HepG2 (cell line): ENCODE results near the gene C1QTNF1. TPM values are rescaled to one million over a fixed set of nuclear protein-coding genes. Genes with fewer than 3 reads are reported as not detected.

Experiments
- ATAC-seq: fragments of 200-7000 bp; cut with Tn5 transposase; 3 replicates; pipeline ENCODE4 v1.9.1; 2020; ENCODE audit warnings: mild to moderate bottlenecking, moderate library complexity
- BruUV-seq: library from RNA; stranded (reverse); fragments of 400-500 nt; replicated peaks from 2 replicates; lab custom pipeline; 2021; lab: Mats Ljungman, UMichigan
- CTCF ChIA-PET: fragments of 300-600 bp; formaldehyde crosslinking; extraction: SDS; loops from one replicate; lab custom pipeline; 2021; ENCODE audit warnings: low total read pairs, inconsistent platforms, low intra/inter-chr PET ratio; lab: Yijun Ruan, JAX
- POLR2A ChIA-PET: fragments of 350-600 bp; sonication (Branson Sonifier 250); formaldehyde crosslinking; loops from one replicate; lab custom pipeline; 2020; ENCODE audit warnings: antibody characterized with exemption, inconsistent platforms; lab: Yijun Ruan, JAX
- DNase-seq: peaks from one replicate; pipeline ENCODE4 v3.0.0-alpha.2; 2015; ENCODE audit warnings: low spot score
- FAIRE-seq: peaks from 3 replicates; lab custom pipeline; 2011; peaks lifted over from hg19 to GRCh38; lab: Jason Lieb, UNC
- H2AFZ ChIP-seq: one replicate; pipeline ENCODE4 v1.6.1; 2011; ENCODE audit warnings: low read length, inconsistent platforms
- H3K27ac ChIP-seq: fragments of 300-600 bp; 3 replicates; pipeline ENCODE4 v1.8.0; 2011; ENCODE audit warnings: mixed run types, mild to moderate bottlenecking, mixed read lengths, low read length, inconsistent platforms; ENCODE audit not compliant: insufficient read depth; ENCODE audit errors: extremely low read length
- H3K27me3 ChIP-seq, 2 experiments: fragments of 200-600 bp in 1 of 2; 2 replicates in 1 of 2; 3 replicates in 1 of 2; pipeline versions ENCODE4 v1.6.0 to v1.8.0; 2011; ENCODE audit warnings: low read length in 2 of 2, mild to moderate bottlenecking in 2 of 2, moderate library complexity in 2 of 2, inconsistent platforms in 1 of 2; ENCODE audit not compliant: insufficient read depth in 2 of 2, control insufficient read depth in 1 of 2
- H3K36me3 ChIP-seq, 2 experiments: fragments of 200-600 bp in 1 of 2; replicated peaks in 1 of 2; 2 replicates in 1 of 2; 3 replicates in 1 of 2; pipeline versions ENCODE4 v1.5.1 to v1.8.0; 2011; ENCODE audit warnings: low read length in 2 of 2, inconsistent platforms in 1 of 2; ENCODE audit not compliant: insufficient read depth in 2 of 2, control insufficient read depth in 1 of 2
- H3K4me1 ChIP-seq: 2 replicates; pipeline ENCODE4 v1.5.1; 2012; ENCODE audit warnings: low read length, inconsistent platforms; ENCODE audit not compliant: insufficient read depth
- H3K4me2 ChIP-seq: 2 replicates; pipeline ENCODE4 v1.6.0; 2011; ENCODE audit warnings: low read depth, low read length, inconsistent platforms
- H3K4me3 ChIP-seq, 3 experiments: fragments of 200-600 bp in 1 of 3; sonication (generic), shearing (Covaris generic) in 1 of 3; replicated peaks in 1 of 3; 2 replicates each; pipeline ENCODE4 v1.5.1; 2011 to 2016; ENCODE audit warnings: low read length in 3 of 3, inconsistent platforms in 2 of 3, low read depth in 2 of 3, mild to moderate bottlenecking in 2 of 3, control low read depth in 1 of 3, mixed read lengths in 1 of 3; ENCODE audit not compliant: insufficient read depth in 1 of 3
- H3K79me2 ChIP-seq: one replicate; pipeline ENCODE4 v1.6.1; 2011; ENCODE audit warnings: low read length, inconsistent platforms; ENCODE audit not compliant: insufficient read depth
- H3K9ac ChIP-seq: 2 replicates; pipeline ENCODE4 v1.6.0; 2011; ENCODE audit warnings: mild to moderate bottlenecking, low read depth, low read length, inconsistent platforms; ENCODE audit not compliant: insufficient read depth
- H3K9me3 ChIP-seq: 2 replicates; pipeline ENCODE4 v1.5.1; 2012; ENCODE audit warnings: mild to moderate bottlenecking, low read length
- H4K20me1 ChIP-seq: 2 replicates; pipeline ENCODE4 v1.6.0; 2011; ENCODE audit warnings: inconsistent platforms, mild to moderate bottlenecking, low read length, moderate library complexity; ENCODE audit not compliant: insufficient read depth
- BHLHE40 ChIP-seq: IDR thresholded peaks from 2 replicates; pipeline ENCODE4 v1.6.1; 2011; ENCODE audit warnings: low read length, improper control_type of control experiment
- DR1 ChIP-seq: sonication (generic); formaldehyde crosslinking; IDR thresholded peaks from 2 replicates; pipeline ENCODE4 v1.8.0; 2021; ENCODE audit warnings: mild to moderate bottlenecking, missing genetic modification reagents, inconsistent platforms
- PAWR ChIP-seq: sonication (generic); formaldehyde crosslinking; IDR thresholded peaks from 2 replicates; pipeline ENCODE4 v1.4.0; 2020; ENCODE audit warnings: missing genetic modification reagents, mild to moderate bottlenecking, borderline replicate concordance
- RAD51 ChIP-seq: fragments of 450-650 bp; IDR thresholded peaks from 2 replicates; pipeline ENCODE4 v1.6.1; 2016; ENCODE audit warnings: borderline replicate concordance
- SP140L ChIP-seq: sonication (generic); formaldehyde crosslinking; IDR thresholded peaks from 2 replicates; pipeline ENCODE4 v1.4.0; 2020; ENCODE audit warnings: missing genetic modification reagents, borderline replicate concordance
- WGBS: methylation state at CpG from one replicate; pipeline ENCODE4 v1.1.6; 2017; ENCODE audit warnings: low lambda C conversion rate; 5-methylcytosine and 5-hydroxymethylcytosine counted together
- in situ Hi-C: cut with HindIII; loops from 2 replicates; pipeline ENCODE4 v1.10.0; 2017; ENCODE audit warnings: low pct_unique_long_range_greater_than_20kb; ENCODE audit not compliant: extremely low pct_ligation_motif_present
- intact Hi-C: fragments of 100-400 bp; cut with micrococcal nuclease; formaldehyde crosslinking; loops from one replicate; pipeline ENCODE4 v1.10.0; 2022; ENCODE audit not compliant: unreplicated experiment
- polyA plus RNA-seq, 8 experiments: library from polyadenylated mRNA; depleted of rRNA in 3 of 8; stranded (reverse) in 7 of 8; unstranded in 1 of 8; fragments of >200 nt; fragmentation: Illumina TruSeq in 4 of 8; extraction: Trizol in 4 of 8; gene quantifications; 2 replicates each; pipeline versions ENCODE4 v1.2.1 to v1.2.3, GENCODE V29; 2011 to 2016; ENCODE audit warnings: low read depth in 4 of 8, missing spikeins in 1 of 8, mixed read lengths in 1 of 8; ENCODE audit not compliant: insufficient read depth in 1 of 8
- total RNA-seq, 5 experiments: library from RNA; depleted of rRNA; stranded (reverse); fragments of >200 nt; fragmentation: Illumina TruSeq; extraction: Trizol; gene quantifications; 2 replicates each; pipeline ENCODE4 v1.2.3, GENCODE V29; 2016; ENCODE audit warnings: low read depth in 1 of 5
- TF ChIP-seq, protein P1 (sequence below), 2 experiments: sonication (generic) in 1 of 2; formaldehyde crosslinking in 1 of 2; IDR thresholded peaks; 2 replicates each; pipeline versions ENCODE4 v1.5.1 to v1.6.1; 2011 to 2020; ENCODE audit warnings: borderline replicate concordance in 1 of 2, low read depth in 1 of 2, low read length in 1 of 2, mild to moderate bottlenecking in 1 of 2, missing genetic modification reagents in 1 of 2, moderate library complexity in 1 of 2

Gene C1QTNF1
- total and polyA plus RNA-seq, 2 of the 13 experiments (the other 11 are each of a cell fraction or from before 2014, with no cell fraction given), result 0.18 to 0.86 TPM

DNA sequence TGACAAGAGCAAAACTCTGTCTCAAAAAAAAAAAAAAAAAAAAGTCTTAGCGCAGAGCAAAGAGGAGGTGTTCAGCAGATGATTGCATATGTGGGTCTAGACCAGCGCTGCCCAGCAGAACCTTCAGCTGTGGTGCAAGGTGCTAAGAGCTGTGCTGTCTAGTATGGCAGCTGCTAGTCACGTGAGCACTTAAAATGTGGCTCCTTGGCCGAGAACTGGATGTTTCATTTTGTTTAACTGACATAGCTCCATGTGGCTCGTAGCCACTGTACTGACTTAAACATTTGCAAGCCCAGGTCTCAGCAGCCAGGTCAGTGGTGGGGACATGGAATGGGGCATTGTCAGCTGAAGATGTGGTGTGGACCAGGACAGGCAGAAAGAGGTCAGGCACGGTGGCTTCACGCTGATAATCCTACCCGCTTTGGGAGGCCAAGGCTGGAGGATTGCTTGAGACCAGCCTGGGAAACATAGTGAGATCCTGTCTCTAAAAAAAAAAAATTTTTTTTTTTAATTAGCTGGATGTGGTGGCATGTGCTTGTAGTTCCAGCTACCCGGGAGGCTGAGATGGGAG lies 9.2 kb downstream of the C1QTNF1 start:
- Histone ChIP-seq H3K27ac (no peak overlapping the region), H3K4me3 (no peak overlapping the region), H2AFZ (no peak overlapping the region), H3K4me2 (peak overlapping the region; percentile 28; the same call in 1 of the 2 replicates), H3K79me2 (no peaks in the 10 kb centered on the region), H3K4me1 (peaks cover 45% of the 10 kb centered on the region), H3K27me3 (peaks cover 10 to 47% of the 10 kb centered on the region in 2 experiments; a peak in 4 of 5 replicates), H3K36me3 (no peaks in the 10 kb centered on the region), H4K20me1 (no peaks in the 10 kb centered on the region), H3K9me3 (no peaks in the 10 kb centered on the region), H3K9ac (no peak overlapping the region)
- no TSS peak for BruUV-seq
- ChIA-PET POLR2A (interaction anchor here (1.0 to 1.4 kb wide), 3 partner anchors 8 to 42 kb away, joined by 3 to 5 read pairs (median 4); partner anchors contain the start of genes CANT1 and ENGASE), CTCF (no interaction called here)
- ATAC-seq, result no peak
- WGBS, result 45% methylated on average over 8 of the region's 9 CpGs
- no peak for FAIRE-seq
- intact Hi-C loops, result no loop called here
- no peak for DNase-seq
- TF ChIP-seq BHLHE40 (0 out of 2 replicates have a peak, but pooled peaks have one; percentile 44), SP140L (CRISPR knock-in tag) (no peak), PAWR (CRISPR knock-in tag) (no peak), DR1 (CRISPR knock-in tag) (no peak), RAD51 (peak; percentile 23; the same call in 1 of the 2 replicates)
- TF ChIP-seq, protein P1, sequence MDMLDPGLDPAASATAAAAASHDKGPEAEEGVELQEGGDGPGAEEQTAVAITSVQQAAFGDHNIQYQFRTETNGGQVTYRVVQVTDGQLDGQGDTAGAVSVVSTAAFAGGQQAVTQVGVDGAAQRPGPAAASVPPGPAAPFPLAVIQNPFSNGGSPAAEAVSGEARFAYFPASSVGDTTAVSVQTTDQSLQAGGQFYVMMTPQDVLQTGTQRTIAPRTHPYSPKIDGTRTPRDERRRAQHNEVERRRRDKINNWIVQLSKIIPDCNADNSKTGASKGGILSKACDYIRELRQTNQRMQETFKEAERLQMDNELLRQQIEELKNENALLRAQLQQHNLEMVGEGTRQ (IDR thresholded peaks at IDR 0.05; ENCODE audit: low read depth, low read length), result peak; percentile 33; the same call in 1 of the 2 replicates
- TF ChIP-seq, protein P1 (CRISPR knock-in tag; IDR thresholded peaks at IDR 0.05; ENCODE audit: borderline replicate concordance), result no peak
- in situ Hi-C loops, result no loop called here
